Measurements from ENCODE around the gene SMG6.

SMG6 gene

DNA sequence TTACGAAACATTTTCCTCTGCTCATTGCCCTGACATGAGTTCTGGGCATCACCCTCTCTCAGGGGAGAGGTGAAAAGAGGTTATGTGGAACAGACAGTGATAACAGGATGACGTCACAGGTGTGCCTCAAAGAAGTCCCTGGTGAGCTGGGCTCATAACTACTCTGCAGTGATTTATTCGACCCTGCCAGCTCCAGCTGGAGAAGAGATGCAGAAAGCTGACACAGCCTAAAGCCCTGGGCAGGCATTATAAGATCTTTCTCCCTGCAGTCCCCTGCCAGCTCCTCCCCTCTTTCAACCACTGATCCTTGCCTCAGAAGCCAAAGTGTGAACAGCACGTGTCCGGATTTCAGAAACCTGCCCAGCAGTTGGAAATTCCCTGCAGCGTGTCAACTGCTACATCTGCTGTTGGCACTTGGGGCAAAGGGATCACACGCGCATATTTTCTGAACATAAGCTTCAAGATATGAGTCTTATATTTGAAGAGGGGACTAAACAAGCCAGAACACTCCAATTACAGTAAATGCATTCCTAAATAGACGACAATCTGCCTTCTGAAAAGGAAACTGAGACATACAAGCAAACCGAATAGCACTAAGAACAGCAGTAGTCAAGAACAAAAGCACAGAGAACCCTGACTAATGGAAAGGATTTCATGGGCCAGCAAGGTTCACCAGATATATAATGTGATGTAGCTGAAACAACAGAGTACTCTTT lies 80.5 kb downstream of the SMG6 start:
- Histone ChIP-seq H2BK5ac (ENCODE audit: low read depth, low read length, poor library complexity, severe bottlenecking) (no peak overlapping the region), H4K8ac (ENCODE audit: low read length) (peak overlapping the region; percentile 23)

DNA sequence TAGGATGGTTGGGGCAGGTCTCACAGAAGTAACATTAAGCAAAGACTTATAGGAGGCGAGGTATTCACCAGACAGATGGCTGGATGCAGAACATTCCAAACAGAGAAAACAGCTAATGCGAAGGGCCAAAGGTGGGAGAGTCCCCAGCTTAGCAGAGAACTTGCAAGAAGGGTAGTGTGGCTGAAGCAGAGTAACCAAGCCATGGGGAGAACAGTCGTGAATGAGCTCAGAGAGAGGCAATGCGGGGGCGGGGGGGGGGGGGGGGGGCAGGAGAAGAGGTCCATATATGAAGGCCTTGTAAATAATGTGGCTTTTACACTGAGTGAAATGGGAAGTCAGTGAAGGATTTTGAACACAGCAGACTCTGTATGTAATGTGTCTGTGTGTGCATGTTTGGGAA lies 81.3 kb downstream of the SMG6 start:
- 77% methylated on average over 5 of the region's 5 CpGs for WGBS
- no peak overlapping the region for H3K23ac ChIP-seq (ENCODE audit: low read length in 2 of 2)
- H3K79me1 ChIP-seq (replicated peaks; ENCODE audit: low read length, poor library complexity, severe bottlenecking), result peaks cover 27% of the 10 kb centered on the region
- H2BK5ac ChIP-seq (ENCODE audit: low read depth, low read length, poor library complexity, severe bottlenecking), result no peak overlapping the region
- no peaks in the 10 kb centered on the region for H3K27me3 ChIP-seq (ENCODE audit: control insufficient read depth in 1 of 2, insufficient read depth in 1 of 2, low read length in 2 of 2)
- no peak overlapping the region for H2AK5ac ChIP-seq (ENCODE audit: low read length, severe bottlenecking)
- H4K8ac ChIP-seq (ENCODE audit: low read length), result no peak overlapping the region
- no peak overlapping the region for H2BK12ac ChIP-seq (ENCODE audit: low read length in 2 of 2)
- no peak overlapping the region for H3K4me2 ChIP-seq (ENCODE audit: low read length, poor library complexity, severe bottlenecking)
- no peak overlapping the region for H2BK15ac ChIP-seq (ENCODE audit: low read depth, poor library complexity, severe bottlenecking)
- H3K36me3 ChIP-seq (ENCODE audit: control insufficient read depth in 1 of 2, insufficient read depth in 2 of 2, low read depth in 1 of 2, low read length in 2 of 2), result peaks cover 5 to 16% of the 10 kb centered on the region in 2 experiments
- no peak overlapping the region for H3K14ac ChIP-seq (ENCODE audit: low read length in 2 of 2)
- H3K9ac ChIP-seq (ENCODE audit: low read length), result peak overlapping the region; percentile 83
- no peak overlapping the region for H2BK120ac ChIP-seq (ENCODE audit: low read depth, low read length)
- H3K4me3 ChIP-seq (ENCODE audit: insufficient read depth in 1 of 2, low read depth in 1 of 2, low read length in 2 of 2), result no peak overlapping the region
- H3K27ac ChIP-seq (ENCODE audit: low read length, poor library complexity, severe bottlenecking), result no peak overlapping the region
- no peak overlapping the region for H2AFZ ChIP-seq (ENCODE audit: low read depth, low read length)
- H3K18ac ChIP-seq (ENCODE audit: low read depth in 1 of 2, low read length in 2 of 2), result no peak overlapping the region
- H4K91ac ChIP-seq (ENCODE audit: low read length), result peak overlapping the region; percentile 75
- no peak for DNase-seq
- H3K4me1 ChIP-seq (ENCODE audit: control insufficient read depth, insufficient read depth, low read depth, low read length), result peaks cover 9% of the 10 kb centered on the region
- no peak overlapping the region for H3K4ac ChIP-seq (ENCODE audit: low read depth in 1 of 2, low read length in 2 of 2)
- H3K9me3 ChIP-seq (ENCODE audit: control insufficient read depth, low read length), result no peaks in the 10 kb centered on the region

More for the DNA sequence above, 80.5 kb downstream of the SMG6 start:
- no peak overlapping the region for H3K4me3 ChIP-seq (ENCODE audit: insufficient read depth in 1 of 2, low read depth in 1 of 2, low read length in 2 of 2)
- H3K27ac ChIP-seq (ENCODE audit: low read length, poor library complexity, severe bottlenecking), result peak overlapping the region; percentile 3
- no peak overlapping the region for H4K91ac ChIP-seq (ENCODE audit: low read length)
- peak; percentile 60 for DNase-seq
- no peak overlapping the region for H2AFZ ChIP-seq (ENCODE audit: low read depth, low read length)
- no peak overlapping the region for H3K4me2 ChIP-seq (ENCODE audit: low read length, poor library complexity, severe bottlenecking)
- no peak overlapping the region for H3K4ac ChIP-seq (ENCODE audit: low read depth in 1 of 2, low read length in 2 of 2)
- H2BK15ac ChIP-seq (ENCODE audit: low read depth, poor library complexity, severe bottlenecking), result no peak overlapping the region
- H3K23ac ChIP-seq (ENCODE audit: low read length in 2 of 2), result no peak overlapping the region
- H2AK5ac ChIP-seq (ENCODE audit: low read length, severe bottlenecking), result no peak overlapping the region
- peak overlapping the region; percentile 45 for H2BK120ac ChIP-seq (ENCODE audit: low read depth, low read length)
- 72% methylated on average over 9 of the region's 10 CpGs for WGBS
- H3K36me3 ChIP-seq (ENCODE audit: control insufficient read depth in 1 of 2, insufficient read depth in 2 of 2, low read depth in 1 of 2, low read length in 2 of 2), result peaks cover 5 to 16% of the 10 kb centered on the region in 2 experiments
- H3K18ac ChIP-seq (ENCODE audit: low read depth in 1 of 2, low read length in 2 of 2), result no peak overlapping the region
- H3K79me1 ChIP-seq (replicated peaks; ENCODE audit: low read length, poor library complexity, severe bottlenecking), result peaks cover 23% of the 10 kb centered on the region
- H3K9ac ChIP-seq (ENCODE audit: low read length), result peak overlapping the region; percentile 83
- H3K9me3 ChIP-seq (ENCODE audit: control insufficient read depth, low read length), result no peaks in the 10 kb centered on the region
- no peak overlapping the region for H3K14ac ChIP-seq (ENCODE audit: low read length in 2 of 2)
- H3K4me1 ChIP-seq (ENCODE audit: control insufficient read depth, insufficient read depth, low read depth, low read length), result peaks cover 9% of the 10 kb centered on the region
- H2BK12ac ChIP-seq (ENCODE audit: low read length in 2 of 2), result no peak overlapping the region
- H3K27me3 ChIP-seq (ENCODE audit: control insufficient read depth in 1 of 2, insufficient read depth in 1 of 2, low read length in 2 of 2), result no peaks in the 10 kb centered on the region

DNA sequence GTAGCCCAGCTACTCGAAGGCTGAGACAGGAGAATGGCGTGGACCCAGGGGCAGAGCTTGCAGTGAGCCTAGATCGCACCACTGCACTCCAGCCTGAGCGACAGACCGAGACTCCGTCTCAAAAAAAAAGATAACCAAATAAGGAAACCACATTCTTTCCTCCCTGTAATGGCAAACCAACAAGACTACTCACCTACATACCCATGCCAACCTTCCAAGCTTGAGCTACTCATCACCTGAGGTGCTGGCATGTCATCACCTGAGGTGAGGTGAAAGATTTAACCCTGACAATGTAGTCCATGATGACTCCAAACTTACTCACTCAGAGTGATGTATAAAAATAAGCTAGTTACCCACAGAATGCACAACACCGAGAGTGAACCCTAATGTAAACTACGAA lies 85.2 kb downstream of the SMG6 start:
- Histone ChIP-seq H3K9me3 (ENCODE audit: control insufficient read depth, low read length) (no peaks in the 10 kb centered on the region), H2BK120ac (ENCODE audit: low read depth, low read length) (no peak overlapping the region), H2AFZ (ENCODE audit: low read depth, low read length) (no peak overlapping the region), H2AK5ac (ENCODE audit: low read length, severe bottlenecking) (peak overlapping the region; percentile 53), H3K9ac (ENCODE audit: low read length) (no peak overlapping the region), H2BK12ac (ENCODE audit: low read length in 2 of 2) (no peak overlapping the region), H3K36me3 (ENCODE audit: control insufficient read depth in 1 of 2, insufficient read depth in 2 of 2, low read depth in 1 of 2, low read length in 2 of 2) (peaks cover 2 to 13% of the 10 kb centered on the region in 2 experiments), H3K18ac (ENCODE audit: low read depth in 1 of 2, low read length in 2 of 2) (no peak overlapping the region), H2BK5ac (ENCODE audit: low read depth, low read length, poor library complexity, severe bottlenecking) (no peak overlapping the region), H3K4me2 (ENCODE audit: low read length, poor library complexity, severe bottlenecking) (no peak overlapping the region), H3K4me1 (ENCODE audit: control insufficient read depth, insufficient read depth, low read depth, low read length) (peaks cover 22% of the 10 kb centered on the region), H4K91ac (ENCODE audit: low read length) (no peak overlapping the region), H3K4ac (ENCODE audit: low read depth in 1 of 2, low read length in 2 of 2) (no peak overlapping the region), H3K23ac (ENCODE audit: low read length in 2 of 2) (no peak overlapping the region), H3K4me3 (ENCODE audit: insufficient read depth in 1 of 2, low read depth in 1 of 2, low read length in 2 of 2) (no peak overlapping the region), H3K79me1 (replicated peaks; ENCODE audit: low read length, poor library complexity, severe bottlenecking) (peaks cover 18% of the 10 kb centered on the region), H2BK15ac (ENCODE audit: low read depth, poor library complexity, severe bottlenecking) (no peak overlapping the region), H4K8ac (ENCODE audit: low read length) (no peak overlapping the region), H3K14ac (ENCODE audit: low read length in 2 of 2) (no peak overlapping the region), H3K27ac (ENCODE audit: low read length, poor library complexity, severe bottlenecking) (no peak overlapping the region), H3K27me3 (ENCODE audit: control insufficient read depth in 1 of 2, insufficient read depth in 1 of 2, low read length in 2 of 2) (no peaks in the 10 kb centered on the region)
- 95% methylated on average over 8 of the region's 8 CpGs for WGBS
- DNase-seq, result no peak

DNA sequence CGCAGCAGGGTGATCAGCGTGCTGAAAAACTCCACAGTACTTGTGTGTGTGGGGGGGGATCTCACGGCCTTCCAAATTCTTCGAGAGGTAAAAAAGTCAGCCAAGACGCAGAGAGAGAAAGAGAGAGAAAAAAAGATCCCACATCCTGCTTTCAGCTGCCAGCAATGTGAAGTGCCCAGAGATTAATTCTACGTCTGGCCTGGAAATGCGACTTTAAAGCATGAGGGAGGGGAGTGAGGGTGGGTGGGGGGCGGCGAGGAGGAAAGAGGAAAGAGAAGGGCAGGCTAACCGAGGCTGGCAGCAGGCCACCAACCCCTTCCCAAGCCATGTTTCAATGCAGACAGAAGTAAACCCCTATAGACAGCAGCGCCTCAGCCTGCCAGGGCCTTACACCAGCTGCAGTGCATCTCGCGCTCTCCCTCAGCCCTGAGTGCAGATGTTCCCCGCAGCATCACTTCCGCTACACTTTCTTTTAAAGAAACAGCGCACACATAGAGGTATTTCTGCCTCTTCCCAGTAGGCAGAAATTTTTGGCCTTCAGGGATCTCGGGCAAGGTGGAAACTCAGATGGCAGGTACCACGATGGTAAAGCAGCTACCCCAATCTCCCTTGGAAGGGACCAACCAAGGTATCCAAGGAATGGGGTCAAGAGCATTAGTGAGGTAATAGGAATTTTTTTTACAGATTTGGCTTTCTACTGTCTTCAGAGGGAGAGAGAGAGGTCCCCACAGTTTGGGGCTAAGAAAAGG lies 87.8 kb downstream of the SMG6 start:
- H2BK15ac ChIP-seq (ENCODE audit: low read depth, poor library complexity, severe bottlenecking), result no peak overlapping the region
- peak overlapping the region; percentile 96 for H3K9ac ChIP-seq (ENCODE audit: low read length)
- no peak overlapping the region for H3K14ac ChIP-seq (ENCODE audit: low read length in 2 of 2)
- H3K79me1 ChIP-seq (replicated peaks; ENCODE audit: low read length, poor library complexity, severe bottlenecking), result peaks cover 17% of the 10 kb centered on the region
- peak overlapping the region; percentile 75 for H3K27ac ChIP-seq (ENCODE audit: low read length, poor library complexity, severe bottlenecking)
- peak overlapping the region; percentile 37 for H2AK5ac ChIP-seq (ENCODE audit: low read length, severe bottlenecking)
- H2BK5ac ChIP-seq (ENCODE audit: low read depth, low read length, poor library complexity, severe bottlenecking), result peak overlapping the region; percentile 19
- H3K36me3 ChIP-seq (ENCODE audit: control insufficient read depth in 1 of 2, insufficient read depth in 2 of 2, low read depth in 1 of 2, low read length in 2 of 2), result peaks cover 2 to 13% of the 10 kb centered on the region in 2 experiments
- H4K8ac ChIP-seq (ENCODE audit: low read length), result peak overlapping the region; percentile 94
- H3K23ac ChIP-seq (ENCODE audit: low read length in 2 of 2), result no peak overlapping the region
- H3K4me1 ChIP-seq (ENCODE audit: control insufficient read depth, insufficient read depth, low read depth, low read length), result peaks cover 21% of the 10 kb centered on the region
- peak; percentile 92 for DNase-seq
- H3K27me3 ChIP-seq (ENCODE audit: control insufficient read depth in 1 of 2, insufficient read depth in 1 of 2, low read length in 2 of 2), result no peaks in the 10 kb centered on the region
- no peaks in the 10 kb centered on the region for H3K9me3 ChIP-seq (ENCODE audit: control insufficient read depth, low read length)
- peak overlapping the region; percentile 33 for H3K4me2 ChIP-seq (ENCODE audit: low read length, poor library complexity, severe bottlenecking)
- H3K4me3 ChIP-seq (ENCODE audit: insufficient read depth in 1 of 2, low read depth in 1 of 2, low read length in 2 of 2), result peak overlapping the region in 1 of 2 experiments; percentile 67
- H4K91ac ChIP-seq (ENCODE audit: low read length), result peak overlapping the region; percentile 92
- peak overlapping the region in 1 of 2 experiments; percentile 67 for H3K4ac ChIP-seq (ENCODE audit: low read depth in 1 of 2, low read length in 2 of 2)
- no peak overlapping the region for H2AFZ ChIP-seq (ENCODE audit: low read depth, low read length)
- 15% methylated on average over 16 of the region's 18 CpGs for WGBS
- H2BK12ac ChIP-seq (ENCODE audit: low read length in 2 of 2), result peak overlapping the region in 1 of 2 experiments; percentile 95
- peak overlapping the region; percentile 92 for H2BK120ac ChIP-seq (ENCODE audit: low read depth, low read length)
- peak overlapping the region in 1 of 2 experiments; percentile 97 for H3K18ac ChIP-seq (ENCODE audit: low read depth in 1 of 2, low read length in 2 of 2)
